GM23248 (cell line): ENCODE measurements around the gene SPAAR.

Experiments
- EZH2 ChIP-seq: fragments of 200-600 bp; sonication (generic); IDR thresholded peaks from 2 replicates; pipeline ENCODE4 v1.6.1; 2018; ENCODE audit warnings: antibody characterized with exemption, mild to moderate bottlenecking; ENCODE audit not compliant: insufficient read depth, poor library complexity, severe bottlenecking
- EZH2phosphoT487 ChIP-seq: fragments of 200-600 bp; sonication (generic); IDR thresholded peaks from 2 replicates; pipeline ENCODE4 v1.6.1; 2018; ENCODE audit warnings: antibody characterized with exemption, moderate library complexity, mild to moderate bottlenecking, low read depth; ENCODE audit not compliant: insufficient read depth

DNA sequence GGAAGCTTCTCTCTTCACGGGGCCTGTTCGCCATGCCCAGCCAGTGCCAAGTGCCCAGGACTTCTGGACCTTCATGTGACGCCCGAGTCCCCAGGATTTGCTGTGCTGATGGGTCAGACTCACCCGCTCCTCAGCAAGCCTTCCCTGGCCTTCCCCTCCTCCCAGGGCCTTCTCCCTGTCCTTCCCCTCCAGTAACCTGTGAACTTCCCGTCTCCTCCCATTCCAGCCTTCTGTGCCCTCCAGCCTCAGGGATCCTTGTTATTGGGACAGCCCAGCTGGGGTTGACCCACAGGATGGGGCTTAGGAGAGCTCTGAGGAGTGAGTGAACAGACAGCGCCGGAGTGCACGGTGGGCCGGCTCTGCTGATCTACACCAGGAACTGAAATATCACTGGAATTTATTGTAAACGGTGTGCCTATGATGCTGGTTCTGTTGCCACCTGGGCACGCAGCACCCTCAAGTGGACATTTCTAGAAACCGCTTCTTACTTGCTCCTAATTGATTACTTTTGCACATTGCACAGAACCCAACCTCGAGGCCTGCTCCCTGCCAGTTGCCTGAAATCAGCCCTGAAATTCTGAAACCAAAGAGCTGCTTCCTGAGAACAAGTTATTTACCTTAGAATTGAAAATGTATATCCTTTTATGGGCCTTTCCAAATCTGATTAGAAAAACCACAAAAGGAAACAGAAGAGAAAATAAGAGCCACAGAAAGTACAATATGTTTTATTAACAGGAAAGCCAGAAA lies 1.5 kb downstream of the SPAAR start:
- TF ChIP-seq EZH2 (no peak), EZH2phosphoT487 (no peak)
